Glomerular visceral epithelial cell (primary cell): ENCODE results near the gene SPAG9.
"Not testable (repeated sequence)": the region's sequence is repeated elsewhere in the genome, so short reads cannot be mapped to it uniquely, and the experiment has no call there.

Experiments
- DNase-seq: peaks from one replicate; pipeline ENCODE4 v3.0.0-alpha.2; 2016; ENCODE audit errors: extremely low spot score

Gene SPAG9

GRCh38 chr17:50955160-50955559, 165.5 kb downstream of the SPAG9 start:
- no peak for DNase-seq

GRCh38 chr17:50954641-50955121, 166.0 kb downstream of the SPAG9 start:
- no peak for DNase-seq

GRCh38 chr17:50953831-50954601, 166.7 kb downstream of the SPAG9 start:
- peak; percentile 56 for DNase-seq

- DNase-seq: no peak
Observed at GRCh38 chr17:50953518-50953830, 167.2 kb downstream of the SPAG9 start.

GRCh38 chr17:50952889-50953288, 167.8 kb downstream of the SPAG9 start:
- no peak for DNase-seq

GRCh38 chr17:50952013-50952412, 168.7 kb downstream of the SPAG9 start:
- DNase-seq: peak; percentile 90

GRCh38 chr17:50949989-50950877, 170.4 kb downstream of the SPAG9 start:
- DNase-seq: peak; percentile 85

GRCh38 chr17:50949128-50949988, 171.3 kb downstream of the SPAG9 start:
- DNase-seq: no peak

GRCh38 chr17:50948711-50949110, 172.0 kb downstream of the SPAG9 start:
- DNase-seq: no peak

GRCh38 chr17:50947782-50948543, 172.7 kb downstream of the SPAG9 start:
- peak; percentile 22 for DNase-seq

GRCh38 chr17:50946891-50947781, 173.5 kb downstream of the SPAG9 start:
- no peak for DNase-seq

GRCh38 chr17:50946223-50946890, 174.3 kb downstream of the SPAG9 start:
- DNase-seq: no peak

GRCh38 chr17:50945779-50946222, 174.9 kb downstream of the SPAG9 start:
- DNase-seq: no peak

- no peak for DNase-seq
Observed at GRCh38 chr17:50944902-50945720, 175.6 kb downstream of the SPAG9 start.

GRCh38 chr17:50944054-50944901, 176.4 kb downstream of the SPAG9 start:
- peak; percentile 64 for DNase-seq

GRCh38 chr17:50943575-50943933, 177.1 kb downstream of the SPAG9 start:
- no peak for DNase-seq

GRCh38 chr17:50941676-50942048, 179.0 kb downstream of the SPAG9 start:
- DNase-seq: not testable (repeated sequence)
